Tibial artery (tissue), 4 donors: Measurements from ENCODE around the gene SULF2.

Source experiments
- DNase-seq, 2 donors: peaks; one replicate each; pipeline ENCODE4 v3.0.0-alpha.2; 2019
- H3K27ac ChIP-seq, 2 donors: fragments of 200-600 bp; sonication (generic) in 1 of 2; 1 replicate in 1 of 2; 2 replicates in 1 of 2; pipeline ENCODE4 v1.5.1; 2018 to 2019; ENCODE audit warnings: mild to moderate bottlenecking in 1 of 2
- H3K27me3 ChIP-seq, 2 donors: fragments of 200-600 bp; sonication (generic) in 1 of 2; one replicate each; pipeline versions ENCODE4 v1.5.1 to v1.6.0; 2016 to 2019
- H3K36me3 ChIP-seq, 3 donors: fragments of 200-600 bp; sonication (generic) in 2 of 3; one replicate each; pipeline ENCODE4 v1.5.1; 2016 to 2019; ENCODE audit warnings: mild to moderate bottlenecking in 2 of 3
- H3K4me1 ChIP-seq, 4 donors: fragments of 200-600 bp; sonication (generic) in 2 of 4; 1 replicate in 3 of 4; 2 replicates in 1 of 4; pipeline ENCODE4 v1.5.1; 2016 to 2019
- H3K4me3 ChIP-seq, 2 donors: fragments of 200-600 bp; sonication (generic) in 1 of 2; 1 replicate in 1 of 2; 2 replicates in 1 of 2; pipeline ENCODE4 v1.5.1; 2018 to 2019; ENCODE audit warnings: mild to moderate bottlenecking in 2 of 2
- H3K9me3 ChIP-seq, 3 donors: fragments of 200-600 bp; sonication (generic) in 1 of 3; one replicate each; pipeline ENCODE4 v1.5.1; 2016 to 2019
- CTCF ChIP-seq, 2 experiments: fragments of 200-600 bp in 1 of 2; fragments of 450-650 bp in 1 of 2; IDR thresholded peaks; one replicate each; pipeline ENCODE4 v1.5.1; 2017 to 2019; ENCODE audit warnings: antibody characterized with exemption in 2 of 2, mild to moderate bottlenecking in 1 of 2, moderate library complexity in 1 of 2
- intact Hi-C: fragments of 100-400 bp; cut with DNase I; formaldehyde crosslinking; loops from one replicate; pipeline ENCODE4 v1.15.0; 2023; ENCODE audit warnings: low total_unique reads

SULF2 gene

GRCh38 chr20:47727170-47727880 is 58.0 kb downstream of the SULF2 start:
- H3K27me3 ChIP-seq, result no peaks in the 10 kb centered on the region
- no peak overlapping the region for H3K27ac ChIP-seq
- peak; percentile 58 to 72 for DNase-seq
- no peak overlapping the region for H3K4me3 ChIP-seq
- intact Hi-C loops, result loop anchor here (10.0 kb wide), 1 partner anchor 1333 kb away; no protein-coding TSS in a partner anchor
- no peaks in the 10 kb centered on the region for H3K36me3 ChIP-seq
- no peaks in the 10 kb centered on the region for H3K9me3 ChIP-seq
- H3K4me1 ChIP-seq, result no peaks in the 10 kb centered on the region
- no peak for TF ChIP-seq CTCF (IDR thresholded peaks at IDR 0.05)

GRCh38 chr20:47726632-47727031 is 58.6 kb downstream of the SULF2 start:
- no peak for TF ChIP-seq CTCF (IDR thresholded peaks at IDR 0.05)
- no peak for DNase-seq

GRCh38 chr20:47725248-47725973 is 59.9 kb downstream of the SULF2 start:
- TF ChIP-seq CTCF (IDR thresholded peaks at IDR 0.05), result peak; percentile 82 to 88
- peaks cover 0 to 14% (median 9%) of the 10 kb centered on the region in 4 donors for H3K4me1 ChIP-seq
- H3K4me3 ChIP-seq, result no peak overlapping the region
- DNase-seq, result peak; percentile 74 to 79
- H3K27ac ChIP-seq, result no peak overlapping the region
- intact Hi-C loops, result loop anchor here (10.0 kb wide), 1 partner anchor 1331 kb away; no protein-coding TSS in a partner anchor
- no peaks in the 10 kb centered on the region for H3K9me3 ChIP-seq
- H3K27me3 ChIP-seq, result no peaks in the 10 kb centered on the region
- no peaks in the 10 kb centered on the region for H3K36me3 ChIP-seq

More at GRCh38 chr20:47726632-47727031, 58.6 kb downstream of the SULF2 start:
- Histone ChIP-seq H3K9me3 (no peaks in the 10 kb centered on the region), H3K4me3 (no peak overlapping the region), H3K4me1 (peaks cover 0 to 2% (median 0%) of the 10 kb centered on the region in 4 donors), H3K27ac (no peak overlapping the region), H3K27me3 (no peaks in the 10 kb centered on the region), H3K36me3 (no peaks in the 10 kb centered on the region)
- intact Hi-C loops, result loop anchor here (10.0 kb wide), 1 partner anchor 1332 kb away; no protein-coding TSS in a partner anchor

- peaks cover 0 to 15% (median 10%) of the 10 kb centered on the region in 4 donors for H3K4me1 ChIP-seq
- no peak overlapping the region for H3K27ac ChIP-seq
- no peaks in the 10 kb centered on the region for H3K27me3 ChIP-seq
- no peaks in the 10 kb centered on the region for H3K9me3 ChIP-seq
- TF ChIP-seq CTCF (IDR thresholded peaks at IDR 0.05), result no peak
- H3K4me3 ChIP-seq, result no peak overlapping the region
- DNase-seq, result no peak
- intact Hi-C loops, result loop anchor here (10.0 kb wide), 1 partner anchor 1330 kb away; no protein-coding TSS in a partner anchor
- no peaks in the 10 kb centered on the region for H3K36me3 ChIP-seq
Observed at GRCh38 chr20:47724910-47725247, 60.4 kb downstream of the SULF2 start.

- no peak overlapping the region for H3K27ac ChIP-seq
- intact Hi-C loops, result loop anchor here (10.0 kb wide), 1 partner anchor 1330 kb away; no protein-coding TSS in a partner anchor
- no peak overlapping the region for H3K4me3 ChIP-seq
- DNase-seq, result no peak
- H3K4me1 ChIP-seq, result peaks cover 0 to 19% (median 10%) of the 10 kb centered on the region in 4 donors
- H3K36me3 ChIP-seq, result no peaks in the 10 kb centered on the region
- H3K9me3 ChIP-seq, result no peaks in the 10 kb centered on the region
- no peak for TF ChIP-seq CTCF (IDR thresholded peaks at IDR 0.05)
- no peaks in the 10 kb centered on the region for H3K27me3 ChIP-seq
Observed at GRCh38 chr20:47724396-47724795, 60.9 kb downstream of the SULF2 start.
